ENCODE data around the gene FAM168A. TPM values are rescaled to one million over a fixed set of nuclear protein-coding genes. Genes with fewer than 3 reads are reported as not detected.

The FAM168A gene
- total RNA-seq, 1 experiment from 2014 or later: 13.8 TPM

- Mint-ChIP-seq H3K4me3 (ENCODE audit: unreplicated experiment) (no peak overlapping the region), H3K27ac (ENCODE audit: low read depth, unreplicated experiment) (no peak overlapping the region), H3K27me3 (ENCODE audit: insufficient read depth, unreplicated experiment) (no peaks in the 10 kb centered on the region), H3K9me3 (ENCODE audit: unreplicated experiment) (no peaks in the 10 kb centered on the region), H3K36me3 (ENCODE audit: insufficient read depth, unreplicated experiment) (no peaks in the 10 kb centered on the region), H3K4me1 (ENCODE audit: insufficient read depth, unreplicated experiment) (peaks cover 27% of the 10 kb centered on the region)
- BruUV-seq (replicated peaks): no TSS peak
- DNase-seq (ENCODE audit: unreplicated experiment): no peak
- CTCF ChIA-PET: interaction anchor here (0.7 to 2.3 kb wide), 3 partner anchors 8 to 32 kb away, joined by 3 to 9 read pairs (median 4); no protein-coding TSS in a partner anchor
- POLR2A ChIA-PET: interaction anchor here (1.4 kb wide), 1 partner anchor 74 kb away, joined by 4 read pairs; no protein-coding TSS in a partner anchor
- TF ChIP-seq, protein P1, sequence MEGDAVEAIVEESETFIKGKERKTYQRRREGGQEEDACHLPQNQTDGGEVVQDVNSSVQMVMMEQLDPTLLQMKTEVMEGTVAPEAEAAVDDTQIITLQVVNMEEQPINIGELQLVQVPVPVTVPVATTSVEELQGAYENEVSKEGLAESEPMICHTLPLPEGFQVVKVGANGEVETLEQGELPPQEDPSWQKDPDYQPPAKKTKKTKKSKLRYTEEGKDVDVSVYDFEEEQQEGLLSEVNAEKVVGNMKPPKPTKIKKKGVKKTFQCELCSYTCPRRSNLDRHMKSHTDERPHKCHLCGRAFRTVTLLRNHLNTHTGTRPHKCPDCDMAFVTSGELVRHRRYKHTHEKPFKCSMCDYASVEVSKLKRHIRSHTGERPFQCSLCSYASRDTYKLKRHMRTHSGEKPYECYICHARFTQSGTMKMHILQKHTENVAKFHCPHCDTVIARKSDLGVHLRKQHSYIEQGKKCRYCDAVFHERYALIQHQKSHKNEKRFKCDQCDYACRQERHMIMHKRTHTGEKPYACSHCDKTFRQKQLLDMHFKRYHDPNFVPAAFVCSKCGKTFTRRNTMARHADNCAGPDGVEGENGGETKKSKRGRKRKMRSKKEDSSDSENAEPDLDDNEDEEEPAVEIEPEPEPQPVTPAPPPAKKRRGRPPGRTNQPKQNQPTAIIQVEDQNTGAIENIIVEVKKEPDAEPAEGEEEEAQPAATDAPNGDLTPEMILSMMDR (IDR thresholded peaks at IDR 0.05; ENCODE audit: unreplicated experiment): no peak
- intact Hi-C loops (cut with micrococcal nuclease): no loop called here
Observed at GRCh38 chr11:73382747-73383146, 215.2 kb downstream of the FAM168A start.

GRCh38 chr11:73382183-73382582, 215.7 kb downstream of the FAM168A start:
- H3K4me1 Mint-ChIP-seq (ENCODE audit: insufficient read depth, unreplicated experiment): peaks cover 26% of the 10 kb centered on the region
- TF ChIP-seq, protein P1 (IDR thresholded peaks at IDR 0.05; ENCODE audit: unreplicated experiment): no peak
- H3K27ac Mint-ChIP-seq (ENCODE audit: low read depth, unreplicated experiment): no peak overlapping the region
- ChIA-PET CTCF (interaction anchor here (0.6 to 2.3 kb wide), 3 partner anchors 11 to 732 kb away, joined by 3 to 9 read pairs (median 3); no protein-coding TSS in a partner anchor), POLR2A (no interaction called here)
- no peaks in the 10 kb centered on the region for H3K9me3 Mint-ChIP-seq (ENCODE audit: unreplicated experiment)
- intact Hi-C loops (cut with micrococcal nuclease): no loop called here
- H3K36me3 Mint-ChIP-seq (ENCODE audit: insufficient read depth, unreplicated experiment): no peaks in the 10 kb centered on the region
- no peaks in the 10 kb centered on the region for H3K27me3 Mint-ChIP-seq (ENCODE audit: insufficient read depth, unreplicated experiment)
- DNase-seq (ENCODE audit: unreplicated experiment): no peak
- H3K4me3 Mint-ChIP-seq (ENCODE audit: unreplicated experiment): no peak overlapping the region
- no TSS peak for BruUV-seq (replicated peaks)

GRCh38 chr11:73381589-73381988, 216.3 kb downstream of the FAM168A start:
- H3K27me3 Mint-ChIP-seq (ENCODE audit: insufficient read depth, unreplicated experiment): no peaks in the 10 kb centered on the region
- H3K36me3 Mint-ChIP-seq (ENCODE audit: insufficient read depth, unreplicated experiment): no peaks in the 10 kb centered on the region
- H3K27ac Mint-ChIP-seq (ENCODE audit: low read depth, unreplicated experiment): no peak overlapping the region

GRCh38 chr11:73380897-73381410, 217.0 kb downstream of the FAM168A start:
- POLR2A ChIA-PET: no interaction called here
- H3K27me3 Mint-ChIP-seq (ENCODE audit: insufficient read depth, unreplicated experiment): no peaks in the 10 kb centered on the region
- intact Hi-C loops (cut with micrococcal nuclease): no loop called here
- H3K27ac Mint-ChIP-seq (ENCODE audit: low read depth, unreplicated experiment): no peak overlapping the region
- H3K36me3 Mint-ChIP-seq (ENCODE audit: insufficient read depth, unreplicated experiment): no peaks in the 10 kb centered on the region
- CTCF ChIA-PET: interaction anchor here (0.6 kb wide), 1 partner anchor 74 kb away, joined by 3 read pairs; no protein-coding TSS in a partner anchor
- TF ChIP-seq, protein P1 (IDR thresholded peaks at IDR 0.05; ENCODE audit: unreplicated experiment): no peak
- peaks cover 27% of the 10 kb centered on the region for H3K4me1 Mint-ChIP-seq (ENCODE audit: insufficient read depth, unreplicated experiment)
- DNase-seq (ENCODE audit: unreplicated experiment): no peak
- H3K9me3 Mint-ChIP-seq (ENCODE audit: unreplicated experiment): no peaks in the 10 kb centered on the region
- BruUV-seq (replicated peaks): no TSS peak
- no peak overlapping the region for H3K4me3 Mint-ChIP-seq (ENCODE audit: unreplicated experiment)

More at GRCh38 chr11:73381589-73381988, 216.3 kb downstream of the FAM168A start:
- ChIA-PET CTCF (interaction anchor here (0.6 to 2.3 kb wide), 4 partner anchors 11 to 732 kb away, joined by 3 to 9 read pairs (median 3); no protein-coding TSS in a partner anchor), POLR2A (no interaction called here)
- intact Hi-C loops (cut with micrococcal nuclease): no loop called here
- no peak for DNase-seq (ENCODE audit: unreplicated experiment)
- Mint-ChIP-seq H3K4me1 (ENCODE audit: insufficient read depth, unreplicated experiment) (peaks cover 27% of the 10 kb centered on the region), H3K9me3 (ENCODE audit: unreplicated experiment) (no peaks in the 10 kb centered on the region), H3K4me3 (ENCODE audit: unreplicated experiment) (no peak overlapping the region)
- no TSS peak for BruUV-seq (replicated peaks)
- TF ChIP-seq, protein P1 (IDR thresholded peaks at IDR 0.05; ENCODE audit: unreplicated experiment): no peak

All from MCF 10A (cell line).